B cell (primary cell): Measurements from ENCODE around the gene SLC4A3. TPM values are rescaled to one million over a fixed set of nuclear protein-coding genes. Genes with fewer than 3 reads are reported as not detected.

ENCODE experiments used
- ATAC-seq: fragments of 200-7000 bp; cut with Tn5 transposase; one replicate; pipeline ENCODE4 v1.10.0; 2021; ENCODE audit warnings: low read depth, mild to moderate bottlenecking, moderate number of reproducible peaks, moderate library complexity
- CTCF ChIA-PET: fragments of 350-600 bp; sonication (Branson Sonifier 250); formaldehyde crosslinking; loops from one replicate; lab custom pipeline; 2021; ENCODE audit warnings: antibody characterized with exemption, inconsistent platforms; lab: Charles Lee
- POLR2A ChIA-PET: fragments of 350-600 bp; sonication (Branson Sonifier 250); formaldehyde crosslinking; loops from one replicate; lab custom pipeline; 2021; ENCODE audit warnings: antibody characterized with exemption; lab: Charles Lee
- DNase-seq: peaks from one replicate; pipeline ENCODE4 v3.0.0; 2013
- H2AFZ ChIP-seq: 2 replicates; pipeline ENCODE4 v1.6.1; 2012; ENCODE audit warnings: mild to moderate bottlenecking, low read depth, low read length; ENCODE audit not compliant: insufficient read depth, poor library complexity, severe bottlenecking
- H3K27ac ChIP-seq, 2 donors: 1 replicate in 1 of 2; 2 replicates in 1 of 2; pipeline ENCODE4 v1.5.1; 2012 to 2013; ENCODE audit warnings: low read length in 2 of 2, mild to moderate bottlenecking in 2 of 2, moderate library complexity in 1 of 2
- H3K27me3 ChIP-seq, 4 experiments: fragments of 200-600 bp in 1 of 4; sonication (generic) in 1 of 4; replicated peaks in 1 of 4; 1 replicate in 2 of 4; 2 replicates in 2 of 4; pipeline versions ENCODE4 v1.6.1 to v1.7.0; 2013 to 2016; ENCODE audit warnings: low read length in 3 of 4, mild to moderate bottlenecking in 2 of 4, mixed read lengths in 1 of 4, moderate library complexity in 1 of 4; ENCODE audit not compliant: insufficient read depth in 4 of 4, control insufficient read depth in 3 of 4; ENCODE audit errors: control extremely low read depth in 1 of 4
- H3K36me3 ChIP-seq, 2 experiments: replicated peaks in 1 of 2; 1 replicate in 1 of 2; 2 replicates in 1 of 2; pipeline versions ENCODE4 v1.6.1 to v1.7.1; 2013; ENCODE audit warnings: low read length in 1 of 2; ENCODE audit not compliant: insufficient read depth in 2 of 2, control insufficient read depth in 1 of 2; ENCODE audit errors: control extremely low read depth in 1 of 2, extremely low read depth in 1 of 2
- H3K4me1 ChIP-seq, 2 donors: fragments of 200-600 bp in 1 of 2; sonication (generic) in 1 of 2; 1 replicate in 1 of 2; 2 replicates in 1 of 2; pipeline versions ENCODE4 v1.5.1 to v1.6.1; 2013 to 2017; ENCODE audit warnings: low read length in 2 of 2; ENCODE audit not compliant: control insufficient read depth in 2 of 2, insufficient read depth in 2 of 2
- H3K4me2 ChIP-seq: replicated peaks from 2 replicates; pipeline ENCODE3; 2012; ENCODE audit warnings: mild to moderate bottlenecking, low read depth, low read length; ENCODE audit not compliant: poor library complexity, severe bottlenecking
- H3K4me3 ChIP-seq, 5 experiments: fragments of 200-600 bp in 1 of 5; sonication (generic) in 1 of 5; 1 replicate in 3 of 5; 2 replicates in 2 of 5; pipeline versions ENCODE4 v1.5.1 to v1.7.0; 2011 to 2016; ENCODE audit warnings: low read length in 4 of 5, mild to moderate bottlenecking in 4 of 5, low read depth in 2 of 5, control low read depth in 1 of 5, moderate library complexity in 1 of 5; ENCODE audit not compliant: insufficient read depth in 1 of 5; ENCODE audit errors: control extremely low read depth in 1 of 5, extremely low read depth in 1 of 5
- H3K79me2 ChIP-seq: fragments of 200-600 bp; sonication (generic); one replicate; pipeline ENCODE4 v1.6.0; 2016; ENCODE audit warnings: low read length; ENCODE audit not compliant: control insufficient read depth, insufficient read depth
- H3K9ac ChIP-seq: fragments of 200-600 bp; sonication (generic); 2 replicates; pipeline ENCODE4 v1.6.1; 2017; ENCODE audit warnings: mild to moderate bottlenecking, low read length, moderate library complexity
- H3K9me3 ChIP-seq, 3 donors: one replicate each; pipeline versions ENCODE4 v1.6.1 to v1.7.1; 2013; ENCODE audit warnings: low read length in 2 of 3; ENCODE audit not compliant: control insufficient read depth in 2 of 3, insufficient read depth in 1 of 3; ENCODE audit errors: control extremely low read depth in 1 of 3
- H4K20me1 ChIP-seq: 2 replicates; pipeline ENCODE4 v1.6.0; 2012; ENCODE audit warnings: mild to moderate bottlenecking, low read length; ENCODE audit not compliant: insufficient read depth, control insufficient read depth, poor library complexity, severe bottlenecking
- H3K27ac Mint-ChIP-seq: one replicate; pipeline ENCODE4 v1.8.0; 2021; ENCODE audit warnings: mixed read lengths
- H3K27me3 Mint-ChIP-seq: one replicate; pipeline ENCODE4 v1.8.0; 2021; ENCODE audit warnings: mixed read lengths
- H3K4me1 Mint-ChIP-seq: one replicate; pipeline ENCODE4 v1.8.0; 2021; ENCODE audit warnings: mixed read lengths
- H3K4me3 Mint-ChIP-seq: one replicate; pipeline ENCODE4 v1.8.0; 2021; ENCODE audit warnings: mixed read lengths
- H3K9me3 Mint-ChIP-seq: one replicate; pipeline ENCODE4 v1.8.0; 2022; ENCODE audit warnings: mixed read lengths; ENCODE audit not compliant: insufficient read depth
- EZH2 ChIP-seq: IDR thresholded peaks from 2 replicates; pipeline ENCODE4 v1.6.1; 2012; ENCODE audit warnings: borderline replicate concordance, low read depth, mild to moderate bottlenecking, moderate library complexity, low read length; ENCODE audit not compliant: insufficient read depth, poor library complexity, severe bottlenecking
- WGBS: methylation state at CpG from one replicate; pipeline ENCODE4 v1.1.5; 2013; ENCODE audit warnings: missing lambda C conversion rate; ENCODE audit not compliant: insufficient coverage; 5-methylcytosine and 5-hydroxymethylcytosine counted together
- intact Hi-C: fragments of 100-400 bp; cut with micrococcal nuclease; formaldehyde crosslinking; loops from one replicate; pipeline ENCODE4 v1.10.0; 2022
- polyA plus RNA-seq: library from polyadenylated mRNA; depleted of rRNA; stranded (reverse); fragments of >200 nt; gene quantifications from 2 replicates; pipeline ENCODE4 v1.2.3, GENCODE V29; 2012
- total RNA-seq, 2 donors: library from RNA; stranded (reverse); fragments of 120-200 nt in 1 of 2; gene quantifications; 1 replicate in 1 of 2; 2 replicates in 1 of 2; pipeline versions ENCODE4 v1.2.3 to v1.2.4, GENCODE V29; 2013 to 2022
- TF ChIP-seq, protein P1 (sequence below): fragments of 200-600 bp; IDR thresholded peaks from one replicate; pipeline ENCODE4 v1.8.0; 2022; ENCODE audit warnings: antibody characterized with exemption, mild to moderate bottlenecking

The SLC4A3 gene
- total and polyA plus RNA-seq, 2 donors (not counting 1 experiment from before 2014, with no cell fraction given), result 0.16 TPM; not detected in 1

DNA sequence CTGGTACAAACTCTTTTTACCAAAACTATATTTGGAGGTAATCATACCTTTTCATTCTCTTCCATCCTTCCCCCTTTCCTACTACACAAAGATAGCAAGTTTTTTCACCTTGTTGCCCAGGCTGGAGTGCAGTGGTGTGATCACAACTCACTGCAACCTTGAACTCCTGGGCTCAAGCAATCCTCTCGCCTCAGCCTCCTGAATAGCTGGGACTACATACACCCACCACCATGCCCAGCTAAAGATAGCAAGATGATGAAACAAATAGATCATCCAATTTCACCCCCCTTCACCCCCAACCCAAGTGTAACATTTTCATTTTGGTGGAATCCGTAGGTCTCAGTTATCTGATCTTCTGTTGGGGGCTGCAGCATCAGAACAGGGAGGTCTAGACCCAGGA is 34.3 kb upstream of the SLC4A3 start:
- peaks cover under 1% of the 10 kb centered on the region for H3K79me2 ChIP-seq
- peaks cover 6 to 8% of the 10 kb centered on the region in 2 donors for H3K4me1 ChIP-seq
- H3K36me3 ChIP-seq, result no peaks in the 10 kb centered on the region
- POLR2A ChIA-PET, result no interaction called here
- no peaks in the 10 kb centered on the region for H3K9me3 ChIP-seq
- TF ChIP-seq, protein P1, sequence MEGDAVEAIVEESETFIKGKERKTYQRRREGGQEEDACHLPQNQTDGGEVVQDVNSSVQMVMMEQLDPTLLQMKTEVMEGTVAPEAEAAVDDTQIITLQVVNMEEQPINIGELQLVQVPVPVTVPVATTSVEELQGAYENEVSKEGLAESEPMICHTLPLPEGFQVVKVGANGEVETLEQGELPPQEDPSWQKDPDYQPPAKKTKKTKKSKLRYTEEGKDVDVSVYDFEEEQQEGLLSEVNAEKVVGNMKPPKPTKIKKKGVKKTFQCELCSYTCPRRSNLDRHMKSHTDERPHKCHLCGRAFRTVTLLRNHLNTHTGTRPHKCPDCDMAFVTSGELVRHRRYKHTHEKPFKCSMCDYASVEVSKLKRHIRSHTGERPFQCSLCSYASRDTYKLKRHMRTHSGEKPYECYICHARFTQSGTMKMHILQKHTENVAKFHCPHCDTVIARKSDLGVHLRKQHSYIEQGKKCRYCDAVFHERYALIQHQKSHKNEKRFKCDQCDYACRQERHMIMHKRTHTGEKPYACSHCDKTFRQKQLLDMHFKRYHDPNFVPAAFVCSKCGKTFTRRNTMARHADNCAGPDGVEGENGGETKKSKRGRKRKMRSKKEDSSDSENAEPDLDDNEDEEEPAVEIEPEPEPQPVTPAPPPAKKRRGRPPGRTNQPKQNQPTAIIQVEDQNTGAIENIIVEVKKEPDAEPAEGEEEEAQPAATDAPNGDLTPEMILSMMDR, result no peak
- TF ChIP-seq EZH2, result no peak
- WGBS, result 93% methylated on average over 2 of the region's 2 CpGs
- H3K27ac ChIP-seq, result no peak overlapping the region
- DNase-seq (no peak), ATAC-seq (no peak)
- intact Hi-C loops, result loop anchor here (10.0 kb wide), 1 partner anchor 318 kb away; the partner anchor contains the start of gene DNAJB2
- H4K20me1 ChIP-seq, result no peaks in the 10 kb centered on the region
- no peak overlapping the region for H3K9ac ChIP-seq
- Mint-ChIP-seq H3K27ac (no peak overlapping the region), H3K9me3 (no peaks in the 10 kb centered on the region), H3K4me3 (no peak overlapping the region), H3K4me1 (peaks cover 13% of the 10 kb centered on the region), H3K27me3 (peaks cover 28% of the 10 kb centered on the region)
- H3K4me2 ChIP-seq, result no peak overlapping the region
- H3K27me3 ChIP-seq, result peaks cover 0 to 13% (median 2%) of the 10 kb centered on the region in 4 experiments
- no peak overlapping the region for H3K4me3 ChIP-seq
- CTCF ChIA-PET, result no interaction called here
- H2AFZ ChIP-seq, result no peak overlapping the region

DNA sequence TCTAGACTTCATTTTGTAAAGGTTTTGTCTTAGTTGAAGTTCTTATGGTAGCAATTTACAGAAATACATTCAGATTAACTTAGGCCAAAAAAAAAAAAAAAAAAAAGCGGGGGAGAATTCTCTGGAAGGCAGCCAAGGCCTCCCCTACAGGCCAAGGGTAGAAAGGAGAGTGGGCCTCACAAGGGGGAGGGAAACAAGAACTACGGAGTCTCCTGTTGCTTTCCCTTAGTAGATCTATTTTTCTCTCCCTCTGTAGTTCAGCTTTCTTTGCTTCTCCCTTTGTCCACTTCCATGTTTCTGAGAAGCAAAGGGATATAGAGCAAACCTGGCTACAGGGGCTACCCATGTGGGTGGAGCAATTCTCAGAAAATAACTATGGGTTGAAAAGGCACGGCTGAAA is 32.2 kb upstream of the SLC4A3 start:
- H3K27me3 ChIP-seq, result peaks cover 0 to 13% (median 2%) of the 10 kb centered on the region in 4 experiments
- peaks cover 10 to 12% of the 10 kb centered on the region in 2 donors for H3K4me1 ChIP-seq
- no peaks in the 10 kb centered on the region for H3K9me3 Mint-ChIP-seq
- ATAC-seq, result no peak
- no peak overlapping the region for H3K4me3 ChIP-seq
- 45% methylated on average over 1 of the region's 3 CpGs for WGBS
- H3K27me3 Mint-ChIP-seq, result peaks cover 23% of the 10 kb centered on the region
- no peak overlapping the region for H2AFZ ChIP-seq
- no peaks in the 10 kb centered on the region for H4K20me1 ChIP-seq
- no peaks in the 10 kb centered on the region for H3K36me3 ChIP-seq
- no peak for DNase-seq
- H3K27ac Mint-ChIP-seq, result no peak overlapping the region
- no peaks in the 10 kb centered on the region for H3K9me3 ChIP-seq
- H3K4me2 ChIP-seq, result no peak overlapping the region
- TF ChIP-seq, protein P1, result no peak
- TF ChIP-seq EZH2, result no peak
- CTCF ChIA-PET, result no interaction called here
- no peak overlapping the region for H3K4me3 Mint-ChIP-seq
- H3K27ac ChIP-seq, result no peak overlapping the region
- peaks cover 12% of the 10 kb centered on the region for H3K79me2 ChIP-seq
- peaks cover 23% of the 10 kb centered on the region for H3K4me1 Mint-ChIP-seq
- intact Hi-C loops, result loop anchor here (5.0 to 10.0 kb wide), 5 partner anchors 320 to 1323 kb away; partner anchors contain the start of genes AAMP, ANKZF1, ATG9A and DNAJB2
- POLR2A ChIA-PET, result no interaction called here
- no peak overlapping the region for H3K9ac ChIP-seq
